H1 (cell line): ENCODE data around the gene NBAS. TPM values are rescaled to one million over a fixed set of nuclear protein-coding genes. Genes with fewer than 3 reads are reported as not detected.

Source experiments
- CTCF ChIA-PET: fragments of 300-600 bp; sonication (Branson Sonifier 250); formaldehyde crosslinking; loops from one replicate; lab custom pipeline; 2021; ENCODE audit not compliant: partially characterized antibody; lab: Charles Lee
- POLR2A ChIA-PET: fragments of 300-600 bp; sonication (Branson Sonifier 250); formaldehyde crosslinking; loops from one replicate; lab custom pipeline; 2021; ENCODE audit warnings: inconsistent platforms; ENCODE audit not compliant: partially characterized antibody; lab: Charles Lee
- DNase-seq, 2 experiments: peaks; one replicate each; pipeline versions ENCODE4 v3.0.0 to v3.0.0-alpha.2; 2010 to 2022; ENCODE audit warnings: low spot score in 2 of 2, low read depth in 1 of 2, mixed read lengths in 1 of 2
- FAIRE-seq: peaks from 2 replicates; lab custom pipeline; 2011; peaks lifted over from hg19 to GRCh38; lab: Jason Lieb, UNC
- H2AFZ ChIP-seq: 2 replicates; pipeline ENCODE4 v1.8.1; 2012; ENCODE audit warnings: low read length, inconsistent platforms
- H2AK5ac ChIP-seq: 2 replicates; pipeline ENCODE4 v1.6.1; 2013; ENCODE audit warnings: low read depth, low read length
- H2BK120ac ChIP-seq: replicated peaks from 2 replicates; pipeline ENCODE3; 2013; ENCODE audit warnings: low read depth, low read length, inconsistent platforms
- H2BK12ac ChIP-seq: 2 replicates; pipeline ENCODE4 v1.6.1; 2013; ENCODE audit warnings: low read depth, low read length
- H2BK15ac ChIP-seq: 2 replicates; pipeline ENCODE4 v1.6.1; 2013; ENCODE audit warnings: low read length
- H2BK20ac ChIP-seq: 2 replicates; pipeline ENCODE4 v1.6.1; 2013; ENCODE audit warnings: low read length
- H2BK5ac ChIP-seq: 2 replicates; pipeline ENCODE4 v1.6.1; 2013; ENCODE audit warnings: low read depth, low read length
- H3K14ac ChIP-seq: 2 replicates; pipeline ENCODE4 v1.6.1; 2013; ENCODE audit warnings: inconsistent platforms; ENCODE audit not compliant: insufficient read length
- H3K18ac ChIP-seq: 2 replicates; pipeline ENCODE4 v1.6.1; 2013; ENCODE audit warnings: low read length; ENCODE audit errors: extremely low read depth
- H3K23ac ChIP-seq: 2 replicates; pipeline ENCODE4 v1.6.1; 2013; ENCODE audit warnings: inconsistent platforms; ENCODE audit not compliant: insufficient read length
- H3K23me2 ChIP-seq: 2 replicates; pipeline ENCODE4 v1.6.1; 2013; ENCODE audit warnings: low read depth, low read length
- H3K27ac ChIP-seq: 2 replicates; pipeline ENCODE4 v1.6.1; 2011; ENCODE audit warnings: low read depth, low read length, inconsistent platforms
- H3K27me3 ChIP-seq, 4 experiments: replicated peaks in 1 of 4; 1 replicate in 1 of 4; 2 replicates in 3 of 4; pipeline versions ENCODE4 v1.6.1 to v1.8.1; 2011 to 2013; ENCODE audit warnings: low read length in 3 of 4, mild to moderate bottlenecking in 3 of 4, inconsistent platforms in 2 of 4, mixed read lengths in 2 of 4, moderate library complexity in 1 of 4; ENCODE audit not compliant: control insufficient read depth in 3 of 4, insufficient read depth in 3 of 4; ENCODE audit errors: extremely low read depth in 1 of 4
- H3K36me3 ChIP-seq, 4 experiments: 2 replicates each; pipeline versions ENCODE4 v1.6.1 to v1.8.1; 2011 to 2013; ENCODE audit warnings: mild to moderate bottlenecking in 4 of 4, low read length in 3 of 4, moderate library complexity in 2 of 4, control low read depth in 1 of 4, inconsistent platforms in 1 of 4; ENCODE audit not compliant: insufficient read depth in 4 of 4, control insufficient read depth in 2 of 4
- H3K4ac ChIP-seq: replicated peaks from 2 replicates; pipeline ENCODE3; 2013; ENCODE audit warnings: low read length, low read depth, mixed read lengths, inconsistent platforms; ENCODE audit not compliant: insufficient read length
- H3K4me1 ChIP-seq, 4 experiments: replicated peaks in 1 of 4; 1 replicate in 1 of 4; 2 replicates in 3 of 4; pipeline versions ENCODE4 v1.6.1 to v1.8.1; 2011 to 2013; ENCODE audit warnings: low read length in 3 of 4, inconsistent platforms in 2 of 4, mixed read lengths in 1 of 4; ENCODE audit not compliant: insufficient read depth in 4 of 4, control insufficient read depth in 3 of 4
- H3K4me2 ChIP-seq, 2 experiments: 2 replicates each; pipeline versions ENCODE4 v1.6.1 to v1.8.1; 2011 to 2013; ENCODE audit warnings: low read depth in 2 of 2, low read length in 2 of 2, control low read depth in 1 of 2, inconsistent platforms in 1 of 2, mild to moderate bottlenecking in 1 of 2; ENCODE audit not compliant: insufficient read depth in 1 of 2
- H3K4me3 ChIP-seq, 4 experiments: fragments of 200-600, 300-600 bp in 1 of 4; sonication (generic), shearing (Covaris generic), sonication (Bioruptor Twin) in 1 of 4; 2 replicates each; pipeline versions ENCODE4 v1.5.1 to v1.8.1; 2011 to 2016; ENCODE audit warnings: low read length in 4 of 4, low read depth in 3 of 4, control low read depth in 2 of 4, inconsistent platforms in 2 of 4, mild to moderate bottlenecking in 2 of 4, mixed read lengths in 1 of 4, moderate library complexity in 1 of 4; ENCODE audit not compliant: insufficient read depth in 2 of 4; ENCODE audit errors: extremely low read depth in 1 of 4
- H3K56ac ChIP-seq: replicated peaks from 2 replicates; pipeline ENCODE3; 2013; ENCODE audit warnings: low read depth, mild to moderate bottlenecking, mixed read lengths, low read length, inconsistent platforms; ENCODE audit not compliant: insufficient read length
- H3K79me1 ChIP-seq: 2 replicates; pipeline ENCODE4 v1.6.1; 2013; ENCODE audit warnings: low read depth, low read length, control low read depth
- H3K79me2 ChIP-seq, 2 experiments: 2 replicates each; pipeline versions ENCODE4 v1.6.1 to v1.8.1; 2012 to 2013; ENCODE audit warnings: low read length in 2 of 2, mild to moderate bottlenecking in 2 of 2, inconsistent platforms in 1 of 2; ENCODE audit not compliant: insufficient read depth in 2 of 2, control insufficient read depth in 1 of 2
- H3K9ac ChIP-seq, 4 experiments: replicated peaks in 1 of 4; 1 replicate in 1 of 4; 2 replicates in 3 of 4; pipeline versions ENCODE4 v1.6.1 to v1.8.1; 2011 to 2013; ENCODE audit warnings: low read depth in 3 of 4, low read length in 3 of 4, control low read depth in 2 of 4, mild to moderate bottlenecking in 2 of 4, moderate library complexity in 2 of 4, inconsistent platforms in 1 of 4; ENCODE audit errors: extremely low read depth in 1 of 4
- H3K9me3 ChIP-seq, 2 experiments: 2 replicates each; pipeline versions ENCODE4 v1.6.1 to v1.8.1; 2012 to 2013; ENCODE audit warnings: mild to moderate bottlenecking in 2 of 2, moderate library complexity in 2 of 2, control low read depth in 1 of 2, inconsistent platforms in 1 of 2, low read depth in 1 of 2, low read length in 1 of 2, mixed read lengths in 1 of 2; ENCODE audit not compliant: insufficient read depth in 2 of 2
- H4K20me1 ChIP-seq, 2 experiments: replicated peaks in 1 of 2; 2 replicates each; pipeline versions ENCODE3 to v1.8.1; 2011 to 2013; ENCODE audit warnings: inconsistent platforms in 2 of 2, low read length in 2 of 2, mild to moderate bottlenecking in 1 of 2; ENCODE audit not compliant: insufficient read depth in 2 of 2, control insufficient read depth in 1 of 2
- H4K5ac ChIP-seq: 2 replicates; pipeline ENCODE4 v1.6.1; 2013; ENCODE audit warnings: low read length, low read depth, mixed read lengths, inconsistent platforms; ENCODE audit not compliant: insufficient read length
- H4K8ac ChIP-seq: 2 replicates; pipeline ENCODE4 v1.8.0; 2013; ENCODE audit warnings: mild to moderate bottlenecking, moderate library complexity, low read length, inconsistent platforms; ENCODE audit not compliant: insufficient read depth; ENCODE audit errors: extremely low read depth
- H4K91ac ChIP-seq: replicated peaks from 2 replicates; pipeline ENCODE3; 2013; ENCODE audit warnings: low read length, mixed read lengths, inconsistent platforms; ENCODE audit not compliant: insufficient read length
- BCL11A ChIP-seq, 2 experiments: IDR thresholded peaks; one replicate each; pipeline ENCODE4 v1.6.1; 2011; ENCODE audit warnings: low read depth in 2 of 2, low read length in 2 of 2, mild to moderate bottlenecking in 2 of 2
- CEBPB ChIP-seq: IDR thresholded peaks from 2 replicates; pipeline ENCODE4 v1.6.1; 2012; ENCODE audit warnings: low read depth, low read length
- CHD1 ChIP-seq: IDR thresholded peaks from 2 replicates; pipeline ENCODE4 v1.6.1; 2012; ENCODE audit warnings: low read depth, low read length, improper control_type of control experiment
- KDM4A ChIP-seq: IDR thresholded peaks from one replicate; pipeline ENCODE4 v1.7.1; 2012; ENCODE audit warnings: low read depth, mild to moderate bottlenecking, moderate library complexity, low read length, inconsistent platforms; ENCODE audit not compliant: severe bottlenecking
- POLR2AphosphoS5 ChIP-seq: IDR thresholded peaks from 2 replicates; pipeline ENCODE4 v1.6.1; 2011; ENCODE audit warnings: low read depth, low read length
- RFX5 ChIP-seq: IDR thresholded peaks from 2 replicates; pipeline ENCODE4 v1.6.1; 2011; ENCODE audit warnings: low read depth, low read length, improper control_type of control experiment, borderline replicate concordance
- SP1 ChIP-seq: IDR thresholded peaks from 2 replicates; pipeline ENCODE4 v1.6.1; 2011; ENCODE audit warnings: low read depth, low read length
- SP4 ChIP-seq: IDR thresholded peaks from 2 replicates; pipeline ENCODE4 v1.6.1; 2012; ENCODE audit warnings: low read length, inconsistent platforms
- YY1 ChIP-seq: IDR thresholded peaks from 2 replicates; pipeline ENCODE4 v1.6.1; 2011; ENCODE audit warnings: low read depth, mild to moderate bottlenecking, low read length
- WGBS, 2 experiments: shearing (Covaris generic) in 1 of 2; methylation state at CpG; one replicate each; pipeline versions ENCODE4 v1.1.6 to v1.1.7; 2013 to 2015; ENCODE audit warnings: low lambda C conversion rate in 2 of 2, mixed read lengths in 2 of 2, inconsistent platforms in 1 of 2, low coverage in 1 of 2, missing lambda C conversion rate in 1 of 2; ENCODE audit not compliant: insufficient replicate concordance in 2 of 2, insufficient coverage in 1 of 2, insufficient read length in 1 of 2; ENCODE audit errors: extremely low coverage in 1 of 2, missing lambda C conversion rate in 1 of 2; 5-methylcytosine and 5-hydroxymethylcytosine counted together
- polyA plus RNA-seq, 7 experiments: library from polyadenylated mRNA; depleted of rRNA in 3 of 7; stranded (reverse) in 5 of 7; unstranded in 2 of 7; fragments of >200 nt in 5 of 7; fragments of 200-250 nt in 2 of 7; gene quantifications; 1 replicate in 5 of 7; 2 replicates in 1 of 7; 4 replicates in 1 of 7; pipeline versions ENCODE4 v1.2.1 to v1.2.3, GENCODE V29; 2011 to 2013; ENCODE audit warnings: missing spikeins in 2 of 7, mixed read lengths in 2 of 7
- total RNA-seq: library from RNA; stranded (reverse); fragmentation: NEBNext Ultra II Directional; extraction: Animal tissue kit (Norgen Biotek cat#: 25700); gene quantifications from 2 replicates; pipeline ENCODE4 v1.2.1, GENCODE V29; 2021

NBAS gene
- total and polyA plus RNA-seq, 2 of the 8 experiments (the other 6 are each of a cell fraction or from before 2014, with no cell fraction given), result 19.6 to 34.8 TPM

DNA sequence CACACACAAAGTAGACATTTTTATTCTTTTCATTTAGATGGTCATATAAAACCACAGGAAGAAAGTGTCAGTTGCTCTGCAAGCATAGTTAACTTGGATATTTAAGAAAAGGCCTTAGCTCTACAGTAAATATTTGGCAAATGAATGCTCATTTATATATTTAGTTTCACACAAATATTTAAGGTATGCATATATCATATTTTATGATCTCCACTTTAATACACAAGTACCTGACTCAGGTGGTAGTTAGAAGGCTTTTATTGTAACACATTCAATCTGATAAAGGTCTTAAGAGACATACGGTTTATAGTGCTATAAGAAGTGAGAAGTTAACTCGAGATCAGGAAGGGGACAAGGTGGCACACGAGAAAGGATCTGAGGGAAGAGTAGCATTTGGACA is 363.1 kb downstream of the NBAS start:
- Histone ChIP-seq H3K23me2 (no peaks in the 10 kb centered on the region), H2AK5ac (no peak overlapping the region), H2BK15ac (no peak overlapping the region), H3K23ac (no peak overlapping the region), H3K27me3 (no peaks in the 10 kb centered on the region), H3K4me2 (no peak overlapping the region), H2BK120ac (no peak overlapping the region), H3K4me1 (no peaks in the 10 kb centered on the region), H3K14ac (no peak overlapping the region), H3K4ac (no peak overlapping the region), H3K56ac (no peak overlapping the region), H4K91ac (no peak overlapping the region), H3K79me1 (no peaks in the 10 kb centered on the region), H3K9me3 (no peaks in the 10 kb centered on the region), H2BK20ac (no peak overlapping the region), H3K18ac (no peak overlapping the region), H4K5ac (no peak overlapping the region), H2BK12ac (no peak overlapping the region), H3K27ac (no peak overlapping the region), H2BK5ac (no peak overlapping the region), H3K79me2 (no peaks in the 10 kb centered on the region), H3K9ac (no peak overlapping the region), H4K20me1 (no peaks in the 10 kb centered on the region), H3K4me3 (no peak overlapping the region), H3K36me3 (no peaks in the 10 kb centered on the region), H2AFZ (no peak overlapping the region), H4K8ac (no peak overlapping the region)
- WGBS, 2 experiments, result 92% methylated on average over 3 of the region's 3 CpGs; no CpG with 5 or more reads in 1 of the 2 experiments
- FAIRE-seq (no peak), DNase-seq (no peak)
- ChIA-PET POLR2A (no interaction called here), CTCF (no interaction called here)
- TF ChIP-seq KDM4A (no peak), CEBPB (no peak), YY1 (no peak), CHD1 (no peak), RFX5 (no peak), SP1 (no peak), POLR2AphosphoS5 (no peak), BCL11A (IDR thresholded peaks at IDR 0.05; ENCODE audit: low read depth in 2 of 2, low read length in 2 of 2) (no peak), SP4 (no peak)
